Activated effector memory CD4-positive, alpha-beta T cell treated with anti-CD3 and anti-CD28 coated beads, Interleukin-2, amount 50 U/mL, for 16 hours (primary cell): Measurements from ENCODE around the gene UBE2Q2.

ENCODE experiments used
- DNase-seq: peaks from one replicate; pipeline ENCODE4 v3.0.0-alpha.2; 2020

Gene UBE2Q2

DNA sequence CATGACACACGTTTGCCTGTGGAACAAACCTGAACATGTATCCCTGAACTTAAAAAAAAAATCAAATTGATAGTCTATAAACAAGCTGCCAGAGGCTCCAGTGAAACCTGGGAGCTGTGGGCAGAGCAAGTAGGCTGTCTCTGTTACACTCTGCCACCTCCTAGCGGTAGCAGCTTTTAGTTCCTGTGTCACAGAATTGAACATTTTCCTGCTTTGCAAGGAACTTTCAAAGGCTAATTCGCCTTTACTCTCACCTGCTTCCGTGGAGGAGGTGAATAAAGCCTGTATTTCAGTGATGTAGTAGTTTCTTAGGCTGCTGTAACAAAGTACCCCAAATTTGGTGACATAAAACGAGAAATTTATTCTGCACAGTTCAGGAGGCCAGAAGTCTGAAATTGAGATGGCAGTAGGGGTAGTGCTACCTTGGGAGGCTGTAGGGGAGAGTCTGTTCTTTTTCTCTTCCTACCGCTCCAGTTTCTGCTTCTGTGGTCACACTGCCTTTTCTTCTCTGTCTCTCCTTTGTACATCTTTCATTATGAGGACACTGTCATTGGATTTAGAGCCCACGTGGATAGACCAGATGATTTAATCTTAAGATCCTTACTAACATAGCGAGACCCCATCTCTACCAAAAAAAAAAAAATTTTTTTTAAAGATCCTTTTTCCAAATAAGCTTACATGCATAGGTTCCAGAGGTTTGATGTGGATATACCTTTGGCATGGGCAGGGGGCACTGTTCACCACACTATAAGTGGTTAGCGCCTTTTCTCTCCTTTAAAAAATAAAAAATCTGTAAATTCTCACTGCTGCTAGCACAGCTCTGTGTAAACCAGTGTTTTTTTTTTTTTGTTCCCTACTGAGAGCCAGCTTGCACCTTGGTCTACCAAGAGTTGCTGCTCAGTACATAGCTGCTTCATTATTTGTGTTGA, 85.7 kb downstream of the UBE2Q2 start:
- DNase-seq, result no peak

DNA sequence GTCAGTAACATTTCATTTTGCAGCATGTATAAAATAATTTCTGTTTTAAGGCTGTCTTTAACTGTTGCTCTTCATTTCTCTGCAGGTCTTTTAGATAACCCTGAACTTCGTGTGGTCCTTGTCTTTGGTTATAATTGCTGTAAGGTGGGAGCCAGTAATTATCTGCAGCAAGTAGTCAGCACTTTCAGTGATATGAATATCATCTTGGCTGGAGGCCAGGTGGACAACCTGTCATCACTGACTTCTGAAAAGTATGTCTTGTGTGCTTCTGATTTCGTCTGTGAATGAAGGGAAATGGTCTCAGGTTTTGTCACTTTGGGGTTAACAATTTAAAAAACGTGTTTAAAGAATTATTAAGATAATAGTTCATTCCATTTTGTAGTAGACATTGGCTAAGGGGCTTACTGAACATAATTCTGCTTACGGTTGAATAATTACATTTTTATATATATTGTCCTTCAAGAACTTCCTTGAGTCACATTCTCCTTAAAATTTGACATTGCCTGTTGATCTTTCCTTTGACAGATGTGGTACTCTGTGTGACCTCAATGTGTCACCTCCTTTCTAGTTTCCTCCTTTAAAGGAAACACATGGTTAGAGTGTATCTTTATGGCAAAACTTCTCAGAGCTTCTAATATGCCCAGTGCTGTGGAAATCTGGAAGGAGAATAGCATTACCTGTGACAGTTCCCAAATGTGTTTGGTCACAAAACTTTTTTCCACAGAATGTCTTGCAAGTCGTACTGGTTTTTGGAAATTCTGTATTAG, 86.7 kb downstream of the UBE2Q2 start:
- DNase-seq, result no peak

DNA sequence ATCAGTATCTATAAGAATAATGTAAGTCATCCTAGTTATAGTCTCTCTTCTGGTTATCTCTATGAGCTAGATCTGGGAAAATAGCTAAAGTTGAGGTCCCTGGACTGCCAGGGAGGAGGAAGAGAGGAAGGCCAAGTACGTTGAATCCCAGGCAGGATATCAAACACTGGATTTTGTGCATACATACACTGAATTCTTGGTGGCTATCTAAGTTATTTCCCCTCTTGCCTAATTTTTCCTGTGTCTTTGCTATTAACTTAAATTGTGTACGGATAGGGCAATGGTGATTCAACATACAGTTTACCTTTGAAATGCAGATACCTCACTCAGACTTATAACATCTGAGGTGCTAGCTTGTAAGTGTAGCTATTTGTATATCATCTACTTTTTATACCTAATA, 87.6 kb downstream of the UBE2Q2 start:
- DNase-seq, result no peak

DNA sequence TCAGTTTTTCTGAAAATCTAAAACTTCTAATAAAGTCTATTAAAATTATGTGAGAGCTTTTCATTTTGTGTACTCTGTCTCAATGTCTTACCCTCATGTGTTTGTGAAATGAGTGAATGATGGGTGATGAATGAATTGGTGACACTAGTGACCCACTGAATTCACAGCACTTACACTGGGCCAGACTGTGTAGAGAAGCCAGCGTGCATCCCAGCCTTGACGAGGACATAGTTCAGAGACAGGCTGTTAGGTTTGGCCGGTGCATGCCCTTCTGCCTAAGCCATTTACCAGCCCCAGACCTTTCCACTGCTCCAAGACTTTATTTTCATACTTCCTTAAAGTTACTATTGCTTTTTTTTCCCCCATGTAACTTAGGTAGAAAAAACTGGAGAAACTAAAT, 99.2 kb downstream of the UBE2Q2 start:
- no peak for DNase-seq

DNA sequence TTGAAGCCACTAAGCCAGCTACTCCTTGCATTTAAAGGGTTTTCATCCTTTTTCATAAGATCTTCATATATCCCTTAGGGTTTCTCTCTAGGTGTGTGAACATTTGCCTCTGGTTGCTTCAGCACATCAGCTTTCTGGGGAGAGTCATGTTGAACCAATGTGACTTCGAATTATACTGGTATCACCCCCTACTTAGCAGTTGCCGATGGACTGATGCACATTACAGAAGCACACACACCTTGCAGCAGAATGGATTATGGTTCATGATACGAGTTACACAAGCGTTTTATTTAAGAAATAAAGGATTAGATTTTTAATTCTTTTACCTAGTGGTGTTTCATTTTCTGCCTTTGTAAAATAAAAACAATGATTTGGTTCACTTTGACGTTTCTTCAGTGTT, 100.0 kb downstream of the UBE2Q2 start:
- DNase-seq, result no peak

DNA sequence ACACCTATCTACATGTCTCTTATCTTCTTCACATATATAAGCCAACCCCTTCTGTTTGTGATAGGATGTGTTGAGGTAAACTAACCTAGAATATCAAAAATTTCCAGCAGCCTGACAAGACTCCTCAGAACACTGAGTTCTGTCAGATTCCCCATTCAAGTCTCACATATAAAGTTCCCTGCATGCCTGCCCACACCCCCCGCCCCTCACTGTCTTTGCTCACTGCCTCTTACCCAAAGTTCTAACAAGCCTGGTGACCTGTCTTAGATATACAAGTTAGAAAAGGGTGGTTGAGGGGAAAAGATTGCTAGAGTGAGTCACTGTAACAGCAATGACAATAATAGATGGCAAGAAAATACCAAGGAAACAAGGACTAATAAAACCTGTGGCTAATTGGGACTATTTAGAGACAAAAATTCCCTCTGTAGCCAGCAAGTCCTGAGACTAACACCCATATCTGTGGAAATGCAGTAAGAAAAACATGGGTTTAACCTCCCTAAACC, 100.5 kb downstream of the UBE2Q2 start:
- DNase-seq, result no peak

DNA sequence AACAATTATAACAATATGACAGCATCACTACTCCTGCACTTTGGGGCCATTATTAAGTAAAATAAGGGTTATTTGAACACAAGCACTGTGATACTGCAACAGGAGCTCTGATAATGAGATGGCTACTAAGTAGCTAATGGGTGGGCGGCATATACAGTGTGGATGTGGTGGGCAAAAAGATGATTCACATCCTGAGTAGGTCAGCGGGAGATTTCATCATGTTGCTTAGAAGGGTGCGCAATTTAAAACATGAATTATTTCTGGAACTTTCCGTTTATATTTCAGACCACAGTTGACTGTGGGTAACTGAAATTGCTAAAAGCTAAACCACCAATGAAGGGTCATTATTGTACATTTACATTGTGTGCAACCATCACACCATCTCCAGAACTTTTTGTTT, 102.7 kb downstream of the UBE2Q2 start:
- no peak for DNase-seq

DNA sequence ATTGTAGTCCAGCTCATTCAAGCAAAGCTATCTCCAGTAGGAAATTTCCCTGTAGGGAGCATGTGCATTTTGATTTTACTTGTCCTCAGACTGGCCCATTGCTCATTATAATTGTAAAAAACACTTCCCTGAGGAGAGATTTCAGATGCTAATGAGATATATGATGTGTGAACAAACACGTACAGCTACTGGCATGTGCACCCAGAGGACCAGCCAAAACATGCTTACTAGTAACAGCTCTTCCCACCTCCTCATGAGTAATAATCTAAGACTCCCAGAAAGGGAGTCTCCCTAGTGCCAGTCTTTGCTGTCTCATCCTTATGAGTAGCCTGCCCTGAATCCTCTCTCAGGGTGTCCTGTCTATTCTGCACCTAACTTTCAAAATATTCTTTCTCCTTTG, 103.8 kb downstream of the UBE2Q2 start:
- DNase-seq, result no peak

DNA sequence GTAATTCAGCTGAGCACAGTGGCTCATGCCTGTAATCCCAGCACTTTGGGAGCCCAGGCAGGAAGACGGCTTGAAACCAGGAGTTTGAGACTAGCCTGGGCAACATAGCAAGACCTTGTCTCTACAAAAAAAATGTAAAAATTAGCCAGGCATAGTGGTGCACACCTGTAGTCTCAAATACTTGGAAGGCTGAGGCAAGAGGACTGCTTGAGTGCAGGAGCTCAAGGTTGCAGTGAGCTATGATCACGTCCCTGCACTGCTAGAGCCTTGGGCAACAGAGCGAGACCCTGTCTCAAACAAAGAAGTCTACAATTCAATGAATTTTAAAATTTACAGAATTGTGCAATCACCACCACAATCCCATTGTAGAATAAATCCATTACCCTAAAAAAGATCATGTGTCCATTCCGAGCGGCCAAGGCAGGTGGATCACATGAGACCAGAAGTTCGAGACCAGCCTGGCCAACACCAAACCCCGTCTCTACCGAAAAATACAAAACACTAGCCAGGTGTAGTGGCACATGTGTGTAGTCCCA, 105.6 kb downstream of the UBE2Q2 start:
- no peak for DNase-seq
